Pancreas (tissue), 10 donors: ENCODE data around the gene PPARD. TPM values are rescaled to one million over a fixed set of nuclear protein-coding genes. Genes with fewer than 3 reads are reported as not detected.

ENCODE experiments used
- ATAC-seq, 4 donors: fragments of 200-7000 bp; cut with Tn5 transposase; one replicate each; pipeline versions ENCODE4 v1.8.0 to v1.9.1; 2020; ENCODE audit warnings: mild to moderate bottlenecking in 4 of 4, moderate library complexity in 4 of 4
- DNase-seq, 6 donors: peaks; one replicate each; pipeline ENCODE4 v3.0.0-alpha.2; 2020
- FAIRE-seq: peaks from 2 replicates; lab custom pipeline; 2012; peaks lifted over from hg19 to GRCh38; lab: Jason Lieb, UNC
- H3K27ac ChIP-seq, 4 donors: fragments of 200-600 bp; sonication (generic); 1 replicate in 3 of 4; 2 replicates in 1 of 4; pipeline versions ENCODE4 v1.5.0 to v1.8.0; 2020
- H3K27me3 ChIP-seq, 4 donors: fragments of 200-600 bp; one replicate each; pipeline ENCODE4 v1.8.0; 2021
- H3K36me3 ChIP-seq, 3 donors: fragments of 200-600 bp; sonication (generic) in 1 of 3; one replicate each; pipeline versions ENCODE4 v1.5.0 to v1.8.0; 2020 to 2021
- H3K4me1 ChIP-seq, 3 donors: fragments of 200-600 bp; one replicate each; pipeline ENCODE4 v1.8.0; 2021
- H3K4me3 ChIP-seq, 4 donors: fragments of 200-600 bp; sonication (generic) in 2 of 4; one replicate each; pipeline versions ENCODE4 v1.5.0 to v1.8.0; 2020 to 2021
- H3K9me3 ChIP-seq, 4 donors: fragments of 200-600 bp; one replicate each; pipeline ENCODE4 v1.8.0; 2021
- CTCF ChIP-seq, 4 donors: fragments of 200-600 bp; sonication (generic) in 3 of 4; IDR thresholded peaks; one replicate each; pipeline versions ENCODE4 v1.5.0 to v1.8.0; 2021; ENCODE audit warnings: antibody characterized with exemption in 4 of 4
- WGBS, 2 donors: extraction: QIAGEN DNeasy Blood & Tissue Kit; methylation state at CpG; one replicate each; pipeline ENCODE4 v1.1.7; 2013; 5-methylcytosine and 5-hydroxymethylcytosine counted together
- intact Hi-C, 3 donors: fragments of 100-400 bp; cut with DNase I; formaldehyde crosslinking; loops; one replicate each; pipeline versions ENCODE4 v1.11.1 to v1.14.2; 2022
- polyA plus RNA-seq, 2 donors: library from polyadenylated mRNA; stranded (reverse); fragments of 200-250 nt; gene quantifications; one replicate each; pipeline ENCODE4 v1.2.3, GENCODE V29; 2013
- total RNA-seq, 6 donors: library from RNA; stranded (reverse); fragmentation: NEBNext Ultra II Directional in 4 of 6; extraction: Animal tissue kit (Norgen Biotek cat#: 25700) in 4 of 6; gene quantifications; one replicate each; pipeline versions ENCODE4 v1.2.1 to v1.2.4, GENCODE V29; 2021 to 2023
- donor health status: healthy with polysubstance abuse.
- donor health status: DM: no; HTN: no; CAD: no; lungs with moderate emphysema.
- donor health status: DM: no; HTN: no; CAD: no.
- donor health status: control.
- donor health status: control.
- donor health status: Bipolar disorder and iron deficiency.
- donor health status: DM: yes; HTN: yes; CAD: no.
- donor health status: DM: no; HTN: no; CAD: no.
- donor health status: DM: no; HTN: no; CAD: no.
- donor health status: DM: yes; HTN: yes; CAD: no.

Gene PPARD
- total RNA-seq (10 to 100 TPM in 2 of 6 donors, 1 to 10 TPM in 4; 4.4 to 12.3 (median 6.0) TPM), polyA plus RNA-seq (10 to 100 TPM; 10.3 to 14.1 TPM)

GRCh38 chr6:35342258-35343091 is at the start of gene PPARD:
TSS of gene PPARD (plus strand) at chr6:35342558. CDS start at chr6:35411088, 68,530 bp downstream.
- H3K4me3 ChIP-seq = peak within 1 kb of the TSS; percentile 64 to 95 (median 80)
- peak within 1 kb of the TSS; percentile 50 to 86 (median 72) for H3K27ac ChIP-seq
- 1% methylated on average over 60 to 77 of the region's 77 CpGs for WGBS, 2 donors
- peak; percentile 87 to 97 (median 94) for TF ChIP-seq CTCF (IDR thresholded peaks at IDR 0.05)
- DNase-seq (peak; percentile 98 to 100 (median 99)), ATAC-seq (peak; percentile 99 to 100 (median 100)), FAIRE-seq (no peak)
- intact Hi-C loops = loop anchor here in 2 of 3 donors (5.0 to 10.0 kb wide), 2 partner anchors 72 to 105 kb away; no protein-coding TSS in a partner anchor
- no peaks in the 10 kb centered on the region for H3K27me3 ChIP-seq
- no peaks in the 10 kb centered on the region for H3K36me3 ChIP-seq
- H3K9me3 ChIP-seq = no peaks in the 10 kb centered on the region
- peaks cover 0 to 13% (median 8%) of the 10 kb centered on the region in 3 donors for H3K4me1 ChIP-seq

- DNase-seq = peak in 1 of 6 donors; percentile 43
- peaks cover 0 to 32% (median 0%) of the 10 kb centered on the region in 3 donors for H3K36me3 ChIP-seq
- H3K9me3 ChIP-seq = no peaks in the 10 kb centered on the region
- no peak overlapping the region for H3K4me3 ChIP-seq
- H3K27ac ChIP-seq = no peak overlapping the region
- intact Hi-C loops = no loop called here
- TF ChIP-seq CTCF (IDR thresholded peaks at IDR 0.05) = no peak
- WGBS, 2 donors = 86 to 93% methylated on average over 9 of the region's 9 CpGs
- H3K27me3 ChIP-seq = no peaks in the 10 kb centered on the region
- no peak for FAIRE-seq
- peaks cover 0 to 7% (median 0%) of the 10 kb centered on the region in 3 donors for H3K4me1 ChIP-seq
- ATAC-seq = no peak
Measured at GRCh38 chr6:35293681-35294080, 48.7 kb upstream of the PPARD start.

GRCh38 chr6:35294308-35294945 is 47.9 kb upstream of the PPARD start:
- DNase-seq = peak in 2 of 6 donors; percentile 55 to 63
- 54 to 55% methylated on average over 10 of the region's 10 CpGs for WGBS, 2 donors
- H3K36me3 ChIP-seq = peaks cover 0 to 26% (median 0%) of the 10 kb centered on the region in 3 donors

GRCh38 chr6:35295036-35295435 is 47.3 kb upstream of the PPARD start:
- no peak overlapping the region for H3K4me3 ChIP-seq
- peaks cover 0 to 10% (median 0%) of the 10 kb centered on the region in 3 donors for H3K4me1 ChIP-seq
- no peak for TF ChIP-seq CTCF (IDR thresholded peaks at IDR 0.05)
- DNase-seq (peak in 1 of 6 donors; percentile 60), FAIRE-seq (no peak), ATAC-seq (no peak)
- intact Hi-C loops = no loop called here
- no peak overlapping the region for H3K27ac ChIP-seq
- no peaks in the 10 kb centered on the region for H3K27me3 ChIP-seq
- WGBS, 2 donors = 93 to 94% methylated on average over 2 of the region's 2 CpGs
- H3K9me3 ChIP-seq = no peaks in the 10 kb centered on the region
- peaks cover 0 to 22% (median 0%) of the 10 kb centered on the region in 3 donors for H3K36me3 ChIP-seq

More at GRCh38 chr6:35294308-35294945, 47.9 kb upstream of the PPARD start:
- H3K27me3 ChIP-seq = no peaks in the 10 kb centered on the region
- no peak overlapping the region for H3K4me3 ChIP-seq
- peak; percentile 46 to 65 (median 56) for TF ChIP-seq CTCF (IDR thresholded peaks at IDR 0.05)
- ATAC-seq (peak in 3 of 4 donors; percentile 43 to 56 (median 51)), FAIRE-seq (no peak)
- H3K9me3 ChIP-seq = no peaks in the 10 kb centered on the region
- no peak overlapping the region for H3K27ac ChIP-seq
- H3K4me1 ChIP-seq = peaks cover 0 to 10% (median 0%) of the 10 kb centered on the region in 3 donors
- intact Hi-C loops = no loop called here
